Fibroblast of peridontal ligament (primary cell): ENCODE data around the gene MXRA5.
"Not testable (repeated sequence)": the region's sequence is repeated elsewhere in the genome, so short reads cannot be mapped to it uniquely, and the experiment has no call there.

Experiments used
- DNase-seq: peaks from one replicate; pipeline ENCODE4 v3.0.0-alpha.2; 2010; ENCODE audit errors: extremely low read depth

The MXRA5 gene

GRCh38 chrX:3320471-3321046 lies 25.9 kb downstream of the MXRA5 start:
- DNase-seq: peak; percentile 0

DNA sequence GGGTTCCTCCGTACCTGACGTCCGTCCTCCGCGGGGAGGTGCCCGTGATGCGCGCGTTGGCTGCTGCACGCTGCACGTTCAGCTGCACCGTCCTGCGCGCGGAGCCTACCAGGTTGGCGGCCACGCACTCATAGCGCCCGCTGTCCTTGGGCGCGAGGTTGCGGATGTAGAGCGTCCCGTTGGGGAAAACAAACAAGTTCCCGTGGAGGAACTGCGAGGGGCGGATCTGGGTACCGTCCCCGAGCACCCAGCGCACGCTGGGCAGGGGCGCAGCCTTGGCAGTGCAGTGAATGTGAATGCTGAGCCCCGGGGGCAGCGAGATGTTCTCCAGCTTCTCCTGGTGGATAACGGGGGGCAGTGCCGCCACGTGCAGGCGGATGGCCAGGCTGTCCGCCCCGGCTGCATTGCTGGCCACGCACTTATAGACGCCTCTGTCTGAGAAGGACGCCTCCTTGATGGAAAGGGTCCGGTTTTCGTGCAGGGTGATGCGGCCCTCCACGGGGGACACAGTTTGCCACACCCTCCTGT lies 29.2 kb downstream of the MXRA5 start:
- DNase-seq: no peak

- DNase-seq: no peak
Observed at GRCh38 chrX:3312109-3312508, 34.3 kb downstream of the MXRA5 start.

GRCh38 chrX:3307881-3308280 lies 38.6 kb downstream of the MXRA5 start:
- no peak for DNase-seq

DNA sequence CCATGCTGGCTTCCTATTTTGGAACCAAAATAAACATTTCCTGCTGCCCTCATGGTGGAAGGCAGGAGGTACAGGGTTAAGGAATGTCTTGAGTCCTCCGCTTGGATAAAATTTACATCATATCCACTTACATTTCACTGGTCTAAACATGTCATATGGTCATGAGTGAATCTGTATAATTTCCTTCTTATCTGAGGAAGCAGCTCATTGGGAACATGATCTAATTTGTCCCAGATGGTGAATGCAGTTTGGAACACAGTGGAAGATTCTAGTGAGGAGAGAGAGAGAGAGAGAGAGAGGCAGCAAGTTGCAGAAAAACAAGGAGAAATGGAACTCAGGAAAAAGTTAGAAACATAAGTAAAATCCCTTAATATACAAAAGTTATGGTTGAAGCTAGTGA lies 46.8 kb downstream of the MXRA5 start:
- DNase-seq: peak; percentile 82

- no peak for DNase-seq
Observed at GRCh38 chrX:3295731-3296130, 50.7 kb downstream of the MXRA5 start.

DNA sequence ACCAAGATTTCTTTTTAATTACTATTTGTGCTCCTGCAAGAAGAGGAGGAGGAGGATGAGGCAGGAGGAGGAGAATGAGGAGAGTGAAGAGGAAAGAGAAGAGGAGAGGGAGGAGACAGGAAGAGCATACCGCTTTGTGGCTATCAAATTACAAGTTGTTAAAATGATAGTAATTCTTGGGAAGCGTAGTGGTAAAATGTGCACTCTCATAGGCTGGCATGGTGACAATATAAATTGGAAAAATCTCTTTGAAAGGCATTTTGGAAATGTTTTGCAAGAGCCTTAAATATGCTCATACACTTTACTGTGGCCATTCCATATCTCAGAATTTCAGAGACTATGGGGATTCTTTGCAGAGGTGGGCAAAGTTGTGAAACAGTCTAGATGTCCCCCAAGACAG lies 53.2 kb downstream of the MXRA5 start:
- peak; percentile 66 for DNase-seq

DNA sequence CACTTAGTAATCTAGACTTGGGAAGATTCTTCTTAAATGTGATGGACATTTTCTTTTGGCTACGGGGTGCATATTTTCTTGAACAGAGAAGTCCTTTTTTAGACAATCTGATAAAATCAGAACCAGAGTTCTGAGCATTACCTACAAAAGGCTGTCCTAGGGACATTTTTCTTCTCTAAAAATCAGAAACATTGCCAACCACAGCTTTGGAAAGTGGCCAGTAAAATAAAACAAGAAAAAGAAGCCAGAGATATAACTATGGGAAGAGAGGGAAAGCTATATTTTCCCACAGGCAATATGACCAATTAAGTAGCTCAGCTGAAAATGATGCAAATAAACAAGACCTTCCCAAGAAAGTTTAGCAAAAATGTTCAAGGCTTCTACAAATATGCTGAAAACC lies 55.9 kb downstream of the MXRA5 start:
- DNase-seq: no peak

DNA sequence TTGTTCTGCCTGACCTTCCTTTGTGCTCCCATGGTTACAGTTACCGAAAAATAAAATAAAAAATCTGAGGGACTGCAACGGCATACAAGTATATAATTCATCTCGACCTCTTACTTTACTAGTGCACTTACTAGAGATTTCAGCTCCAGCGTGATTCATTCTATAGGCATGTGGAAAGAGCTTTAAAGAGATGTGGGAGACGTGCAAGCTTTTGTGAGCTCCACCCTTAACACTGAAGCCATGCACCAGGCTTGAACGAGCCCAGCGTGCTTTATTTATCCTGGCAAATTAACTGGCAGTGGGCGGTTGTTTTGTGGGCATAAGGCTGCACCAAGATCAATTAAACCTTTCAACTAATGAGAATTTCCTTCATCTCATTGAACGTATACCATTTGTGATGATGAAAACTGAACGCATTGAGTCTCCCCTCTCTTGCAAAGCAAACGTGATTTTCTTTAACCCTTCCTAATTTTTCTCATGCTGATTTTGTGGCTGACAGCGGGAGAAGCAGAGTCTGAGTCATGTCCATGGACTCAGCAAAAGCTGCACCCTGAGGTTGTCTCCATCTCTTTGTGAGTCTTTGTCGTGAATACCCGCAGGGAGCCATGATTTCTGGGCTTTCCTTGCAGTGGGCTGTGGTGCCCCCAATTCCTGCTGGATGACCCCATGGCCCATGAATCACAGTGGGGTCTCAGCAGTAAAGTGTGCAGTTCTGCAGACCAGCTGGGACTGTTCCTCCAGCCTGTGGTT lies 60.1 kb downstream of the MXRA5 start:
- DNase-seq: peak; percentile 66

DNA sequence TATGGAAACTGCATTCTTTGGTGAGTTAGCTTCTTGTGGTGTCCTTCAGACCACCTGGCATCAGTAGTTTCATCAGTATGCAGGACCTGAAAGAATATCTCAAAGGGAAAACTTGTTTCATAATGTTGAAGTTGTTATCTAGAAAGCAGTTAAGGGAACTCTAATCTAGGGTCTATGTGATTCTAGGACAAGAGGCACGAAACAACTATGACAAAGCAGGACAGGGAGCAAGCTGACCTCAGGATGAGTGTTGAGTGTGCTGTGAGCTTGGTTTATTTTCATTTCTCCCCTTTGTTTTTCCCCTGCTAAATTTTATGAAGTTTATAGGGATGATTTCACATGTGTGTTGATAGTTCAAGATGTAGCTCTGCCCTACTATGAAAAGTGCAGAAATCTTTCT lies 65.7 kb downstream of the MXRA5 start:
- no peak for DNase-seq

GRCh38 chrX:3273668-3274067 lies 72.8 kb downstream of the MXRA5 start:
- not testable (repeated sequence) for DNase-seq

GRCh38 chrX:3271834-3272186 lies 74.6 kb downstream of the MXRA5 start:
- DNase-seq: peak; percentile 57

DNA sequence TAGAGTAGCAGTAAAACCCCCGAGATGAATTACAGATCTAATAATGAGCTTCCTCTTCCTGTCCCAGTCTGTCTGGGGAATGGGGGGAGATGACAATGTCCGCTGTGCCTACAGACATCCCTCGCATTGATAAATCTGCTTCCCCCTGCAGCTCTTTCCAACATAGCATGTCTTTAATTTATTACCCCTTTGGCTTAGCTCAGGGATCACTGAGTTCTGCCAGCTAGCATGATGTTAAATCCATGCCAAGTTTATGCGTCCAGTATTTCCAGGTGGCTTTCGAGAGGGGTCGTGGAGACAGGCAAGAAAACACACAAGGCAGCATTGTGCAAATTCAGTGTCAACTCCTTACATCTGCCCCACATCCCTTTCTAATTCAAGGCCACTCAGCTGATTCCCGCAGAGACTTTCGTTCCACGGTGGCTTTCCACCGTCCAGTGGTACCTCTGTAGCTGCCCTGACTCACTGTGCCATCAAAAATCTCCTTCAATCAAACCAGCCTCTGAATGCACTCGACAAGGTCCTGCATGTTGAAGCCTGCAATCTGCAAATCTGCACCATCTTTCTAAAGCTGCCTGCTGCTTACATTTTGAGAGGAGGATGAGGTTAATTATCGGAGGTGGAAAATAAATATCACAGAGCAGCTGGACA lies 75.1 kb downstream of the MXRA5 start:
- DNase-seq: no peak

- DNase-seq: peak; percentile 66
Observed at GRCh38 chrX:3268829-3269228, 77.6 kb downstream of the MXRA5 start.

DNA sequence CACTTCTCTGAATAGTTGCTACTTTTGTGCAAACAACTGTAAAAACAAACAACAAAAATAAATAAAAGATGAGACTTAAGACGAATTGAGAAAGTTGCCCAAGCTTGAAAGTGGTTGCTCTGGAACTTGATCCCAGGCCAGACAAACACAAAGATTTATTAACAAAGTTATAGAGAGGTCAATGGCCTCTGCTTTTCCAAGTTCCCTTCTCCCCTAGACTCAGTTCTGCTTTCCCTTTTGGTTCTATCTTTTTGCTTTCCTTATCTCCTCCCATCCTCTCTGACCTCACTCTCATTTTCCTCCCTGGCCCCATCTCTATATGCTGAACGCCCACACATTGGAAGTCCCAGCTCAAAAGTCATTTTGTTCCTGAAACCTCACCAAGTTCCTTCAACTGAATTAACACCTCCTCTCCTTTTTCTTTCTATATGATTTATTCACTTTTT lies 82.7 kb downstream of the MXRA5 start:
- DNase-seq: no peak

GRCh38 chrX:3262901-3263300 lies 83.6 kb downstream of the MXRA5 start:
- DNase-seq: peak; percentile 85
